Mesothelial cell of epicardium (in vitro differentiated cells): ENCODE data around the gene TBC1D8B. TPM values are rescaled to one million over a fixed set of nuclear protein-coding genes. Genes with fewer than 3 reads are reported as not detected.

Experiments used
- DNase-seq, 2 experiments: peaks; one replicate each; pipeline ENCODE4 v3.0.0; 2021; ENCODE audit warnings: low spot score in 2 of 2; ENCODE audit not compliant: unreplicated experiment in 2 of 2
- H3K27ac Mint-ChIP-seq: 2 replicates; pipeline ENCODE4 v1.8.0; 2021; ENCODE audit warnings: mixed read lengths
- H3K27me3 Mint-ChIP-seq: 2 replicates; pipeline ENCODE4 v1.8.0; 2021; ENCODE audit warnings: low read depth, mixed read lengths
- H3K36me3 Mint-ChIP-seq: 2 replicates; pipeline ENCODE4 v1.8.0; 2021; ENCODE audit warnings: mixed read lengths
- H3K4me1 Mint-ChIP-seq: 2 replicates; pipeline ENCODE4 v1.8.0; 2021; ENCODE audit warnings: mixed read lengths
- H3K4me3 Mint-ChIP-seq: 2 replicates; pipeline ENCODE4 v1.8.0; 2021; ENCODE audit warnings: mild to moderate bottlenecking, moderate library complexity, mixed read lengths
- H3K9me3 Mint-ChIP-seq: 2 replicates; pipeline ENCODE4 v1.8.0; 2021; ENCODE audit warnings: mixed read lengths
- total RNA-seq: library from RNA; stranded (reverse); gene quantifications from 3 replicates; pipeline ENCODE4 v1.2.1, GENCODE V29; 2021
- TF ChIP-seq, protein P1 (sequence below): fragments of 200-600 bp; sonication (generic); IDR thresholded peaks from one replicate; pipeline ENCODE4 v1.5.0; 2021; ENCODE audit warnings: antibody characterized with exemption; ENCODE audit not compliant: unreplicated experiment

Gene TBC1D8B
- total RNA-seq, 1 donor from 2014 or later = 8.7 TPM

GRCh38 chrX:106903856-106904528 lies 101.5 kb downstream of the TBC1D8B start:
- Mint-ChIP-seq H3K4me3 (no peak overlapping the region), H3K9me3 (peaks cover 16% of the 10 kb centered on the region), H3K27me3 (peaks cover 6% of the 10 kb centered on the region), H3K4me1 (peaks cover 14% of the 10 kb centered on the region), H3K27ac (no peak overlapping the region), H3K36me3 (no peaks in the 10 kb centered on the region)
- TF ChIP-seq, protein P1, sequence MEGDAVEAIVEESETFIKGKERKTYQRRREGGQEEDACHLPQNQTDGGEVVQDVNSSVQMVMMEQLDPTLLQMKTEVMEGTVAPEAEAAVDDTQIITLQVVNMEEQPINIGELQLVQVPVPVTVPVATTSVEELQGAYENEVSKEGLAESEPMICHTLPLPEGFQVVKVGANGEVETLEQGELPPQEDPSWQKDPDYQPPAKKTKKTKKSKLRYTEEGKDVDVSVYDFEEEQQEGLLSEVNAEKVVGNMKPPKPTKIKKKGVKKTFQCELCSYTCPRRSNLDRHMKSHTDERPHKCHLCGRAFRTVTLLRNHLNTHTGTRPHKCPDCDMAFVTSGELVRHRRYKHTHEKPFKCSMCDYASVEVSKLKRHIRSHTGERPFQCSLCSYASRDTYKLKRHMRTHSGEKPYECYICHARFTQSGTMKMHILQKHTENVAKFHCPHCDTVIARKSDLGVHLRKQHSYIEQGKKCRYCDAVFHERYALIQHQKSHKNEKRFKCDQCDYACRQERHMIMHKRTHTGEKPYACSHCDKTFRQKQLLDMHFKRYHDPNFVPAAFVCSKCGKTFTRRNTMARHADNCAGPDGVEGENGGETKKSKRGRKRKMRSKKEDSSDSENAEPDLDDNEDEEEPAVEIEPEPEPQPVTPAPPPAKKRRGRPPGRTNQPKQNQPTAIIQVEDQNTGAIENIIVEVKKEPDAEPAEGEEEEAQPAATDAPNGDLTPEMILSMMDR = no peak
- DNase-seq = no peak

- peaks cover 14% of the 10 kb centered on the region for H3K9me3 Mint-ChIP-seq
- H3K4me1 Mint-ChIP-seq = peaks cover 14% of the 10 kb centered on the region
- no peak overlapping the region for H3K4me3 Mint-ChIP-seq
- DNase-seq = no peak
- no peaks in the 10 kb centered on the region for H3K36me3 Mint-ChIP-seq
- H3K27ac Mint-ChIP-seq = no peak overlapping the region
- H3K27me3 Mint-ChIP-seq = peaks cover 4% of the 10 kb centered on the region
- TF ChIP-seq, protein P1 = no peak
Observed at GRCh38 chrX:106905064-106905708, 102.7 kb downstream of the TBC1D8B start.

- H3K27ac Mint-ChIP-seq = peak overlapping the region; percentile 9
Observed at GRCh38 chrX:106906361-106906760, 103.9 kb downstream of the TBC1D8B start.

DNA sequence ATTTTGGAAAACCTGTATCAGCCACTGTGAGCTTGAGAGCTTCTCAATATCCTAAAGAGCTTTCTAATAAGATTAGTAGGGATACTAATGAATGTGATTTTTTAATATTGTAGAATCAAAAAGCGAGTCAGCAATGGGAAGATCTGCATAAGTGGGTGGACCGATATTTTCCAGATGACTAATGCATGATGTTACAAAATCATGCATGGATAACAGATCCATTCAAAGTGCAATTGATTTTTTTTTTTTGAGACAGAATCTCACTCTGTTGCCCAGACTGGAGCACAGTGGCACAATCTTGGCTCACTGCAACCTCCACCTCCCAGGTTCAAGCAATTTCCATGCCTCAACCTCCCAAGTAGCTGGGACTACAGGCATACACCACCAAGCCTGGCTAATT lies 110.4 kb downstream of the TBC1D8B start:
- no peak overlapping the region for H3K27ac Mint-ChIP-seq
- no peaks in the 10 kb centered on the region for H3K4me1 Mint-ChIP-seq
- H3K27me3 Mint-ChIP-seq = no peaks in the 10 kb centered on the region
- H3K36me3 Mint-ChIP-seq = no peaks in the 10 kb centered on the region
- TF ChIP-seq, protein P1 = no peak
- H3K9me3 Mint-ChIP-seq = peaks cover 24% of the 10 kb centered on the region
- no peak overlapping the region for H3K4me3 Mint-ChIP-seq
- no peak for DNase-seq

More at GRCh38 chrX:106906361-106906760, 103.9 kb downstream of the TBC1D8B start:
- no peak for DNase-seq
- Mint-ChIP-seq H3K27me3 (peaks cover under 1% of the 10 kb centered on the region), H3K4me3 (no peak overlapping the region), H3K9me3 (peaks cover 16% of the 10 kb centered on the region), H3K4me1 (peaks cover 14% of the 10 kb centered on the region), H3K36me3 (no peaks in the 10 kb centered on the region)
- TF ChIP-seq, protein P1 = no peak

DNA sequence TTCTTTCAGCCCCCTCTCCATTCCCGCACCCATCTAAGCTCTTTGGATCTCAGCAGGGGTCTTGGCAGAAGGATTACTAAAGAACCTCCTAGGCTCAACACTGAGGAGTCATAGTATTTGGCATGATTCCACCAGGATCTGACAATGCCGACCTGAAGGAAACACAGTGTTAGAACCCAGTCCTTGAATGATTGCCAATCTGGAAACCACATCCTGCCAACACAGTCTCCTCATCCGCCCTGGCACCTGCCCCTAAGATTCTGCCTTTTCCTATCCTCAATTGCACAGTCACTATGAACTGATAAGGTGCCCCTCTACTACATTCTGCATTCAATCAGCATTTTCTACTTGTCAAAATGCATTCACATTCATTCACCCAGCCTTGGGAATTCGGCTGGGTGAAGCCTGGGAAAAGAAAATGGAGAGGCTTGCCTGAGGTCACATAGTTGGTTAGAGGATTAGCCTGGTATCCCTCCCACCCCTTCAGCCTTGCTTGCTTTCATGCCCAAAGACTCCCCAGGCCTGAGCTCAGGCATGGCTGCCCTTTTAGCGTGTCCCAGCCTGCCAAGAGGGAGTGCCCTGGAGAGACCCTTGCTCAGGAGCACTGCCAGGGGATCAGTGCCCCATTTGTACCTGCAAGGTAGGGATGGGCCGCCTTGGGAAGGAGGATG lies 115.5 kb downstream of the TBC1D8B start:
- H3K27ac Mint-ChIP-seq = no peak overlapping the region
- no peak overlapping the region for H3K4me3 Mint-ChIP-seq
- DNase-seq = no peak
- H3K4me1 Mint-ChIP-seq = peaks cover 4% of the 10 kb centered on the region
- peaks cover 16% of the 10 kb centered on the region for H3K9me3 Mint-ChIP-seq
- no peaks in the 10 kb centered on the region for H3K27me3 Mint-ChIP-seq
- no peaks in the 10 kb centered on the region for H3K36me3 Mint-ChIP-seq
- TF ChIP-seq, protein P1 = no peak
